IPS-18c (cell line): ENCODE data around the gene GOPC.

Experiments
- H3K4me3 ChIP-seq: 2 replicates; pipeline ENCODE4 v1.7.0; 2013; ENCODE audit warnings: low read depth, mild to moderate bottlenecking, low read length, moderate library complexity; ENCODE audit not compliant: insufficient read depth
- H3K9me3 ChIP-seq: one replicate; pipeline ENCODE4 v1.6.1; 2013; ENCODE audit warnings: mild to moderate bottlenecking, low read length, moderate library complexity; ENCODE audit not compliant: control insufficient read depth, insufficient read depth

Gene GOPC

GRCh38 chr6:117557951-117558350 is 44.4 kb downstream of the GOPC start:
- Histone ChIP-seq H3K9me3 (no peaks in the 10 kb centered on the region), H3K4me3 (no peak overlapping the region)

- H3K4me3 ChIP-seq: no peak overlapping the region
- no peaks in the 10 kb centered on the region for H3K9me3 ChIP-seq
Measured at GRCh38 chr6:117555882-117556498, 46.3 kb downstream of the GOPC start.

GRCh38 chr6:117555262-117555849 is 47.0 kb downstream of the GOPC start:
- Histone ChIP-seq H3K9me3 (no peaks in the 10 kb centered on the region), H3K4me3 (no peak overlapping the region)

- H3K9me3 ChIP-seq: no peaks in the 10 kb centered on the region
- no peak overlapping the region for H3K4me3 ChIP-seq
Measured at GRCh38 chr6:117553142-117553541, 49.2 kb downstream of the GOPC start.

GRCh38 chr6:117552618-117553017 is 49.7 kb downstream of the GOPC start:
- H3K4me3 ChIP-seq: no peak overlapping the region
- H3K9me3 ChIP-seq: no peaks in the 10 kb centered on the region

GRCh38 chr6:117550618-117551242 is 51.6 kb downstream of the GOPC start:
- no peaks in the 10 kb centered on the region for H3K9me3 ChIP-seq
- no peak overlapping the region for H3K4me3 ChIP-seq

GRCh38 chr6:117550078-117550600 is 52.2 kb downstream of the GOPC start:
- no peaks in the 10 kb centered on the region for H3K9me3 ChIP-seq
- H3K4me3 ChIP-seq: no peak overlapping the region

GRCh38 chr6:117549611-117550010 is 52.7 kb downstream of the GOPC start:
- Histone ChIP-seq H3K9me3 (no peaks in the 10 kb centered on the region), H3K4me3 (no peak overlapping the region)

GRCh38 chr6:117548797-117549301 is 53.5 kb downstream of the GOPC start:
- H3K9me3 ChIP-seq: no peaks in the 10 kb centered on the region
- H3K4me3 ChIP-seq: no peak overlapping the region

GRCh38 chr6:117547688-117548621 is 54.4 kb downstream of the GOPC start:
- Histone ChIP-seq H3K4me3 (no peak overlapping the region), H3K9me3 (no peaks in the 10 kb centered on the region)

- H3K4me3 ChIP-seq: no peak overlapping the region
- H3K9me3 ChIP-seq: no peaks in the 10 kb centered on the region
Measured at GRCh38 chr6:117546674-117547073, 55.6 kb downstream of the GOPC start.

- H3K4me3 ChIP-seq: no peak overlapping the region
- no peaks in the 10 kb centered on the region for H3K9me3 ChIP-seq
Measured at GRCh38 chr6:117545161-117545595, 57.1 kb downstream of the GOPC start.

- no peaks in the 10 kb centered on the region for H3K9me3 ChIP-seq
Measured at GRCh38 chr6:117544716-117545115, 57.6 kb downstream of the GOPC start.

GRCh38 chr6:117542493-117542892 is 59.8 kb downstream of the GOPC start:
- H3K9me3 ChIP-seq: no peaks in the 10 kb centered on the region
- H3K4me3 ChIP-seq: no peak overlapping the region

More at GRCh38 chr6:117544716-117545115, 57.6 kb downstream of the GOPC start:
- H3K4me3 ChIP-seq: no peak overlapping the region

- H3K4me3 ChIP-seq: no peak overlapping the region
- no peaks in the 10 kb centered on the region for H3K9me3 ChIP-seq
Measured at GRCh38 chr6:117540670-117541069, 61.6 kb downstream of the GOPC start.

- Histone ChIP-seq H3K9me3 (no peaks in the 10 kb centered on the region), H3K4me3 (no peak overlapping the region)
Measured at GRCh38 chr6:117538615-117539014, 63.7 kb downstream of the GOPC start.

- Histone ChIP-seq H3K9me3 (no peaks in the 10 kb centered on the region), H3K4me3 (no peak overlapping the region)
Measured at GRCh38 chr6:117536317-117536716, 66.0 kb downstream of the GOPC start.
